Sigmoid colon (tissue), 7 donors: ENCODE measurements around the gene SLC39A13. TPM values are rescaled to one million over a fixed set of nuclear protein-coding genes. Genes with fewer than 3 reads are reported as not detected.

Experiments
- DNase-seq: peaks from one replicate; pipeline ENCODE4 v3.0.0-alpha.2; 2019
- H3K27ac ChIP-seq, 4 donors: fragments of 200-600 bp; sonication (generic); one replicate each; pipeline ENCODE4 v1.5.1; 2016 to 2019; ENCODE audit warnings: mild to moderate bottlenecking in 1 of 4
- H3K27me3 ChIP-seq, 3 donors: fragments of 200-600 bp; sonication (generic); one replicate each; pipeline ENCODE4 v1.5.1; 2019; ENCODE audit warnings: mild to moderate bottlenecking in 1 of 3
- H3K36me3 ChIP-seq, 4 donors: fragments of 200-600 bp; sonication (generic); one replicate each; pipeline ENCODE4 v1.5.1; 2016 to 2019
- H3K4me1 ChIP-seq, 4 donors: fragments of 200-600 bp; sonication (generic); one replicate each; pipeline ENCODE4 v1.5.1; 2017 to 2019
- H3K4me3 ChIP-seq, 4 donors: fragments of 200-600 bp; sonication (generic); one replicate each; pipeline ENCODE4 v1.5.1; 2017 to 2019; ENCODE audit warnings: mild to moderate bottlenecking in 2 of 4, moderate library complexity in 1 of 4
- H3K9me3 ChIP-seq, 4 donors: fragments of 200-600 bp in 3 of 4; sonication (generic) in 3 of 4; one replicate each; pipeline versions ENCODE4 v1.5.1 to v1.6.1; 2013 to 2019
- EP300 ChIP-seq, 4 donors: sonication (generic); formaldehyde crosslinking; IDR thresholded peaks; one replicate each; pipeline ENCODE4 v1.6.1; 2017; ENCODE audit warnings: antibody characterized with exemption in 4 of 4
- POLR2A ChIP-seq, 2 donors: fragments of 450-650 bp; IDR thresholded peaks; one replicate each; pipeline ENCODE4 v1.6.1; 2016; ENCODE audit warnings: antibody characterized with exemption in 2 of 2, mild to moderate bottlenecking in 2 of 2, moderate library complexity in 2 of 2
- POLR2AphosphoS5 ChIP-seq, 4 donors: sonication (generic); formaldehyde crosslinking; IDR thresholded peaks; one replicate each; pipeline ENCODE4 v1.6.1; 2017; ENCODE audit warnings: antibody characterized with exemption in 4 of 4
- WGBS, 2 donors: extraction: QIAGEN DNeasy Blood & Tissue Kit; methylation state at CpG; one replicate each; pipeline ENCODE4 v1.1.7; 2013; 5-methylcytosine and 5-hydroxymethylcytosine counted together
- intact Hi-C: fragments of 100-400 bp; cut with DNase I; formaldehyde crosslinking; loops from one replicate; pipeline ENCODE4 v1.15.1; 2023
- polyA plus RNA-seq, 3 donors: library from polyadenylated mRNA; stranded (reverse); fragments of 200-250 nt; gene quantifications; one replicate each; pipeline ENCODE4 v1.2.3, GENCODE V29; 2013
- total RNA-seq, 4 donors: library from RNA; depleted of rRNA; stranded (reverse); fragments of >200 nt; gene quantifications; one replicate each; pipeline ENCODE4 v1.1.0, GENCODE V29; 2016
- TF ChIP-seq, protein P1 (sequence below), 4 experiments: fragments of 450-650 bp in 3 of 4; fragments of 200-600 bp in 1 of 4; IDR thresholded peaks; one replicate each; pipeline ENCODE4 v1.5.1; 2016 to 2019; ENCODE audit warnings: antibody characterized with exemption in 4 of 4, mild to moderate bottlenecking in 3 of 4, moderate library complexity in 2 of 4
- donor health status: healthy with polysubstance abuse.
- donor health status: Bipolar disorder and iron deficiency.
- donor health status: healthy.

Gene SLC39A13
- total and polyA plus RNA-seq, 7 donors: 4.6 to 87.5 (median 38.2) TPM

- DNase-seq: no peak
- no peaks in the 10 kb centered on the region for H3K9me3 ChIP-seq
- H3K36me3 ChIP-seq: no peaks in the 10 kb centered on the region
- intact Hi-C loops: no loop called here
- H3K27ac ChIP-seq: no peak overlapping the region
- H3K4me1 ChIP-seq: peaks cover 0 to 11% (median 6%) of the 10 kb centered on the region in 4 donors
- WGBS, 2 donors: 86 to 90% methylated on average over 12 of the region's 12 CpGs
- H3K4me3 ChIP-seq: no peak overlapping the region
- H3K27me3 ChIP-seq: no peaks in the 10 kb centered on the region
- TF ChIP-seq POLR2AphosphoS5 (IDR thresholded peaks at IDR 0.05): no peak
- no peak for TF ChIP-seq POLR2A (IDR thresholded peaks at IDR 0.05)
- TF ChIP-seq EP300 (IDR thresholded peaks at IDR 0.05): no peak
- TF ChIP-seq, protein P1, sequence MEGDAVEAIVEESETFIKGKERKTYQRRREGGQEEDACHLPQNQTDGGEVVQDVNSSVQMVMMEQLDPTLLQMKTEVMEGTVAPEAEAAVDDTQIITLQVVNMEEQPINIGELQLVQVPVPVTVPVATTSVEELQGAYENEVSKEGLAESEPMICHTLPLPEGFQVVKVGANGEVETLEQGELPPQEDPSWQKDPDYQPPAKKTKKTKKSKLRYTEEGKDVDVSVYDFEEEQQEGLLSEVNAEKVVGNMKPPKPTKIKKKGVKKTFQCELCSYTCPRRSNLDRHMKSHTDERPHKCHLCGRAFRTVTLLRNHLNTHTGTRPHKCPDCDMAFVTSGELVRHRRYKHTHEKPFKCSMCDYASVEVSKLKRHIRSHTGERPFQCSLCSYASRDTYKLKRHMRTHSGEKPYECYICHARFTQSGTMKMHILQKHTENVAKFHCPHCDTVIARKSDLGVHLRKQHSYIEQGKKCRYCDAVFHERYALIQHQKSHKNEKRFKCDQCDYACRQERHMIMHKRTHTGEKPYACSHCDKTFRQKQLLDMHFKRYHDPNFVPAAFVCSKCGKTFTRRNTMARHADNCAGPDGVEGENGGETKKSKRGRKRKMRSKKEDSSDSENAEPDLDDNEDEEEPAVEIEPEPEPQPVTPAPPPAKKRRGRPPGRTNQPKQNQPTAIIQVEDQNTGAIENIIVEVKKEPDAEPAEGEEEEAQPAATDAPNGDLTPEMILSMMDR (IDR thresholded peaks at IDR 0.05): no peak
Measured at GRCh38 chr11:47441421-47441820, 33.0 kb downstream of the SLC39A13 start.

GRCh38 chr11:47442514-47442913 lies 34.1 kb downstream of the SLC39A13 start:
- Histone ChIP-seq H3K27ac (no peak overlapping the region), H3K9me3 (no peaks in the 10 kb centered on the region), H3K27me3 (no peaks in the 10 kb centered on the region), H3K4me3 (no peak overlapping the region), H3K36me3 (no peaks in the 10 kb centered on the region), H3K4me1 (peaks cover 0 to 6% (median 5%) of the 10 kb centered on the region in 4 donors)
- TF ChIP-seq POLR2A (IDR thresholded peaks at IDR 0.05): no peak
- TF ChIP-seq EP300 (IDR thresholded peaks at IDR 0.05): no peak
- TF ChIP-seq, protein P1 (IDR thresholded peaks at IDR 0.05): no peak
- no peak for TF ChIP-seq POLR2AphosphoS5 (IDR thresholded peaks at IDR 0.05)
- intact Hi-C loops: no loop called here
- 92 to 95% methylated on average over 8 of the region's 8 CpGs for WGBS, 2 donors
- DNase-seq: no peak

DNA sequence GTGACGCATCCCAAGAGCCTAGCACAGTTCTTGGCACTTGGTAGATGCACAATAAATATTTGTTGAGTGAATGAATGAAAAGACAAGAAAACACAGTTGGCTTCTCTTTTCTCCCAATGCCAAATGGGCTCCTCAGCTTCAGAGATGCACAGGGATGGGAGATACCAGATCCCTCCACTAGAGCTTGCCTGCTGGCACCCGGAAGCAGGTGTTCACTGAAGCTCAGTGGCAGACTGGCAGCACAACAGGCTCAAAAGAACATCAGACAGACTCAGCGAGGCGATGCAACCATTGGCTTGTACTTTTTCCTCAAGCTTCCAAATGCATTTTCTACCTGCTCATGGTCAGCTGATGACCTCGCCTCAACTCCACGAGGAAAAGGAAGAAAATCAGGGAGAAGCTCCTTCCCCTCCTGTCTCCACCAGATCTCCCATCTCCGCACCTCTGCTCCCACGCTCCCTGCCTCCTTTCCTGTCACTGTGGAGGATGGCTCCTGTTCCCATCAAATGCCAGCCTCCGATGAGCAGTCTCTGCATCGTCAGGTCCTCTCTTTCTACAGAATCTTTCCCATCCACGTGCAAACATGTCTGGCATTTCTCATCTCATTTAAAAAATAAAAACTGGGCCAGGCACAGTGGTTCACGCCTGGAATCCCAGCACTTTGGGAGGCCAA lies 34.8 kb downstream of the SLC39A13 start:
- no peak overlapping the region for H3K4me3 ChIP-seq
- H3K4me1 ChIP-seq: peaks cover 0 to under 1% (median 0%) of the 10 kb centered on the region in 4 donors
- H3K27ac ChIP-seq: no peak overlapping the region
- no peaks in the 10 kb centered on the region for H3K27me3 ChIP-seq
- TF ChIP-seq EP300 (IDR thresholded peaks at IDR 0.05) (no peak), POLR2AphosphoS5 (IDR thresholded peaks at IDR 0.05) (no peak), POLR2A (IDR thresholded peaks at IDR 0.05) (no peak)
- TF ChIP-seq, protein P1 (IDR thresholded peaks at IDR 0.05): no peak
- no peaks in the 10 kb centered on the region for H3K36me3 ChIP-seq
- no peaks in the 10 kb centered on the region for H3K9me3 ChIP-seq
- 87 to 90% methylated on average over 12 of the region's 12 CpGs for WGBS, 2 donors
- intact Hi-C loops: no loop called here
- DNase-seq: no peak

- H3K36me3 ChIP-seq: no peaks in the 10 kb centered on the region
- no peaks in the 10 kb centered on the region for H3K27me3 ChIP-seq
- intact Hi-C loops: no loop called here
- no peak overlapping the region for H3K4me3 ChIP-seq
- H3K27ac ChIP-seq: no peak overlapping the region
- DNase-seq: no peak
- no peaks in the 10 kb centered on the region for H3K9me3 ChIP-seq
- TF ChIP-seq POLR2A (IDR thresholded peaks at IDR 0.05) (no peak), POLR2AphosphoS5 (IDR thresholded peaks at IDR 0.05) (no peak), EP300 (IDR thresholded peaks at IDR 0.05) (no peak)
- TF ChIP-seq, protein P1 (IDR thresholded peaks at IDR 0.05): no peak
- WGBS, 2 donors: 77 to 81% methylated on average over 3 of the region's 3 CpGs
- no peaks in the 10 kb centered on the region for H3K4me1 ChIP-seq
Measured at GRCh38 chr11:47443817-47444216, 35.4 kb downstream of the SLC39A13 start.

- WGBS, 2 donors: 96 to 97% methylated on average over 4 of the region's 4 CpGs
- TF ChIP-seq, protein P1 (IDR thresholded peaks at IDR 0.05): no peak
- TF ChIP-seq EP300 (IDR thresholded peaks at IDR 0.05) (no peak), POLR2AphosphoS5 (IDR thresholded peaks at IDR 0.05) (no peak), POLR2A (IDR thresholded peaks at IDR 0.05) (no peak)
Measured at GRCh38 chr11:47445840-47446239, 37.5 kb downstream of the SLC39A13 start.

More at GRCh38 chr11:47445840-47446239, 37.5 kb downstream of the SLC39A13 start:
- intact Hi-C loops: no loop called here
- Histone ChIP-seq H3K27ac (no peak overlapping the region), H3K4me3 (no peak overlapping the region), H3K9me3 (no peaks in the 10 kb centered on the region), H3K4me1 (no peaks in the 10 kb centered on the region), H3K27me3 (no peaks in the 10 kb centered on the region), H3K36me3 (no peaks in the 10 kb centered on the region)
- DNase-seq: no peak
